ENCODE measurements around the gene PEX14.

The PEX14 gene

DNA sequence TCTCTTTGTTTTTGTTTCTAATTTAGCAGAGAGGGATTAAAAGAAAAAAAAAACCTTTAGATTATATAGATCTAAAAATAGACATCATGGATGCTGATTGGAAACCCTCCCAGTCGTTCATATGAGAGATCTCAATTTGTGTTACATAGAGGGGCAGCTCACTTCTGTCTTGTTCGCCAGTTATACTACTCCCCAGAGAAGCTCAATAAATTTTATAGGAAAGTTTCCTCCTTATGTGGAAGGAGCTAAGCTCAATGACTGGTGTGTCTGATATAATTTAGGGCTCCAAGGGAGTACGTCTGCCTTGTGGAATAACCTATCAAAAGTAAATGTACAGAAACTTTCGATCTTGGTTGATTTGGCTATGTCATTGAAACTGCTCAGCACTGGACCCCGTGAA is 117.6 kb downstream of the PEX14 start:
- DNase-seq (ENCODE audit: low spot score), result no peak

GRCh38 chr1:10593750-10594149 is 119.0 kb downstream of the PEX14 start:
- DNase-seq (ENCODE audit: low spot score), result no peak

DNA sequence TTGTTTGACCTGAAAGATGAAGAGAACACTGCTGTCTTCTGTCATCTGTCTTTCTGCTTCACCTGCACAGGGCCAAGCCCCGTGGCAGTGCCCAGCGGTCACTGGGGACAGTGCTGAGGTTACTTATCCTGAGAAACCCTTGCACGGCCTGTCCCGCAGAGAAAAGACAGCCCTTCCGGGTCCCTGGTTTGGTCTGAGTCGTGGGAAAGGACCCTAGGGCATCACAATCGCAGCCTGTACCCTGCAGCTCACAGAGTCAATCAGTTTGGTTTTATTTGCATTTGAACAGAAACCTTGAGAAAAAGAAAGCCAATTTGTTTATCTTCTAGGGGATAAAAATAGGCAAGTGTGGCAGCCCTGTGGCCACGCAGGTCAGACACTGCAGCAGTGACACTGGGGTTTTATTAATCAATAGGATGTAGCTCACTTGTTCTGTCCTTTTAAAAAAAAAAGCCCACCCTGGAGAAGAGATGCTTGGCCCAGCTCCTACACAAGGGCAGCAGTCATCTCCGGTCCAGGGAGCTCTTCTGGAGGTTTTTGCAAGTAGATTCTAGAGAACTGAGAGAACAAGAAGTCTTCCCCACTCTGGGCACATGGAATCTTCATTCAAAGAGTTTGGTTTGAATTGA is 120.0 kb downstream of the PEX14 start:
- DNase-seq (ENCODE audit: low spot score), result no peak

GRCh38 chr1:10596780-10597179 is 122.0 kb downstream of the PEX14 start:
- no peak for DNase-seq (ENCODE audit: low spot score)

GRCh38 chr1:10597492-10598388 is 123.0 kb downstream of the PEX14 start:
- DNase-seq (ENCODE audit: low spot score), result no peak

GRCh38 chr1:10598389-10598702 is 123.6 kb downstream of the PEX14 start:
- no peak for DNase-seq (ENCODE audit: low spot score)

- no peak for DNase-seq (ENCODE audit: low spot score)
Measured at GRCh38 chr1:10599194-10599861, 124.6 kb downstream of the PEX14 start.

- DNase-seq (ENCODE audit: low spot score), result no peak
Measured at GRCh38 chr1:10601342-10602070, 126.8 kb downstream of the PEX14 start.

- DNase-seq (ENCODE audit: low spot score), result no peak
Measured at GRCh38 chr1:10602936-10603335, 128.2 kb downstream of the PEX14 start.

GRCh38 chr1:10604966-10605365 is 130.2 kb downstream of the PEX14 start:
- no peak for DNase-seq (ENCODE audit: low spot score)

- no peak for DNase-seq (ENCODE audit: low spot score)
Measured at GRCh38 chr1:10606064-10606463, 131.3 kb downstream of the PEX14 start.

GRCh38 chr1:10607228-10607627 is 132.5 kb downstream of the PEX14 start:
- DNase-seq (ENCODE audit: low spot score), result no peak

DNA sequence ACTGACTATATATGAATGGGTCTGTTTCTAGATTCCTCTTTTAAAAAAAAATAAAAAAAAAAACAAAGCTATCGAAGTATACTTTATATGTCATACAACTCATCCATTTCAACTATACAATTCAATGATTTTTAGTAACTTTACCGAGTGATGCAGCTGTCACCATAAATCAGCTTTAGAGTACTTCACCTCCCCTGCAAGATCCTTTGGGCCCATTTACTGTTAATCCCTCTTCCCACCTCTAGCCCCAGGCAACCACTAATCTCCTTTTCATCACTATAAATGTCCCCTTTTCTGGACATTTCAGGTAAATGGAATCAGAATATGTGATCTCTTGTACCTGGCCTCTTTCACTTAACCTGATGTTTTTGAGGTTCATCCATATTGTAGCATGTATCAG is 133.9 kb downstream of the PEX14 start:
- no peak for DNase-seq (ENCODE audit: low spot score)

DNA sequence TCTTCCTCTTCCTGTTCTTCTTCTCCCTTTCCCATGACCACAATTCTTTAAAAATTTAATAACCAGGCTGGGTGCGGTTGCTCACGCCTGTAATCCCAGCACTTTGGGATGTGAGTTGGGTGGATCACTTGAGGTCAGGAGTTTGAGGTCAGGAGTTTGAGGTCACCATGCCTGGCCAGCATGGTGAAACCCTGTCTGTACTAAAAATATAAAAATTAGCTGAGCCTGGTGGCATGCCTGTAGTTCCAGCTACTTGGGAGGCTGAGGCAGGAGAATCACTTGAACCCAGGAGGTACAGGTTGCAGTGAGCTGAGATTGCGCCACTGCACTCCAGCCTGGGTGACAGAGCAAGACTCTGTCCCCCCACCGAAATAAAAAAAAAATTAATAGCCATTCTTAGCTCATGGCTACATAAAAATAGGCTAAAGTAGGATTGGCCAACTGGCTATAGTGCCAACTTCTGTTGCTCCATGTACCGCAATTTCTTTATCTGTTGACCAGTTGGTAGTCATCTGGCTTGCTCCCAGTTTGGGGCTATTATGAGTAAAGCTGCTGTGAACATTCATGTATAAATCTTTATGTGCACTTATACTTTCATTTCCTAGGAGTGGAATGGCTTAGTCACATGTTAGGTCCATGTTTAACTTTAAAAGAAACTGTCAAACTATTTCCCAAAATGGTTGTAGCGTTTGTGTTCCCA is 136.3 kb downstream of the PEX14 start:
- DNase-seq (ENCODE audit: low spot score), result no peak

DNA sequence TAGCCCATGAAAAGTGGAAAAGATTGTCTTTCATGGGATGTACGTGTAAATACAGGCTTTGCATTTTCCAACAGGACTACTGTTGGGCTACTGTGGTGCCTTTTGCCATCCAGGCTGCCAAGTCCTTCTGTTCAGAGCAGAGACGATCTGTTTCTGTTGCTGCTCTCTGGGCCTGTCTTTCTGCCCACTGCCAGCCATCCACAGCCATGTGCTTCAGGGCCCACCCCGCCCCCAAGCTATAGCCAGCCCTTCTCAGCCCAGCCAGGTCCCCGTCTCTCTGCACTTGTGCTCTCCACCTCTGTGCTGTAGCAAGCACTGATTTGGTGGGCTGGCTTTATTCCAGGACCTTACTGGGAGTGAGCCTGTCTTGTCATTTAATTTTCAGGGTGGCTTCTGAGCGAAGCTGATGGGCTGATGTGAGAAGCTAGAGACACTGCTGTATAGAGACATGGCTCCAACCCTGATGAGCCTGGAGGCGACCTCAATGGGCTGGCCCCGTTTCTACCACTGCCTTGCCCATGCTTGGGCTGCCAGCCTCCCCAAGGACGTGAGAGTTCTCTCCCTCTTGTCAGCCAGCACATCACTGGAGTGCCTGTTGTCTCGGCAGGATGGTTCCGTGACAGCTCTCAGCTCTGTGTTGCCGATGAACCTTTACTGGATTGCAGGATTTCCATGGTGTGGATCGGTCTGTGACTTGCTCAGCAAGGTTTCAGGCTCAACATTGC is 137.8 kb downstream of the PEX14 start:
- DNase-seq (ENCODE audit: low spot score), result no peak

DNA sequence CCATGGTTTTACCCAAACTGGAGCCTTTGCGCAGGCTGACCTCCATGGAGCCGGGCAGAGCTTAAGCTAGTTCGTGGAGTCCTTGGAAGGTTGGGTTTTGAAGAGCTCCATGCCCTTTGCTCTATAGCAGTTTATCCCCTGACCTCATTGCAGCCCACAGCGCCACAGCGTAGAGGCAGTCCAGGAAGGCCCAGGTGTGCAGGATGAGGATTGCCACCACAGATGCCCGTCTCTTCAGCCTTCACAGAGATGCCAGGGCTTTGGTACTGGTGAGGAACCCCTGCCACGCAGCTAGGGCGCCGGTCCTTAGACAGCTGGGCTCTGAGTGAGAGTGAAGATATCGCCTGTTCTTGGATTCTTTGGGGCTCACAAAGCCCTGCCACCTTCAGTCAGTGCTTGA is 138.6 kb downstream of the PEX14 start:
- DNase-seq (ENCODE audit: low spot score), result no peak

DNA sequence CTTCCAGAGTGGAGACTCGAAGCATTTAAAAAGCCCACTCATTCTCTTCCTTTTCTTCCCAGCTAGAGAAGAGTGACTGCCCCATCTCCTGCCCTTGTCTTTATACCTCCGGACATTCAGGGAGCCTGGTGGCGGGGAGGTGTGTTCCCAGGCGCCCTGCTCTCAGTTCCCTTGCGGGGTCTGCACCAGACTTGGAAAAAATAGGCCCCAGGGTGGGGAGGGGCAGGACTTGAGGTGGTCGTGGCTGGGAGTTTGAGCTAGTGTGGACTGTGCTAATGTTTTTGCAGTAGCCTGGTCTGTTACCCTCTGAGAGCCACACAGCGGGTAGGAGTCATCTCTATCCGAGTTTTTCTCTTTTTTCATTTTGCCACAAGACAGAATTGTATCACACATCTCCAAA is 139.1 kb downstream of the PEX14 start:
- no peak for DNase-seq (ENCODE audit: low spot score)

GRCh38 chr1:10614377-10615225 is 139.9 kb downstream of the PEX14 start:
- no peak for DNase-seq (ENCODE audit: low spot score)

DNA sequence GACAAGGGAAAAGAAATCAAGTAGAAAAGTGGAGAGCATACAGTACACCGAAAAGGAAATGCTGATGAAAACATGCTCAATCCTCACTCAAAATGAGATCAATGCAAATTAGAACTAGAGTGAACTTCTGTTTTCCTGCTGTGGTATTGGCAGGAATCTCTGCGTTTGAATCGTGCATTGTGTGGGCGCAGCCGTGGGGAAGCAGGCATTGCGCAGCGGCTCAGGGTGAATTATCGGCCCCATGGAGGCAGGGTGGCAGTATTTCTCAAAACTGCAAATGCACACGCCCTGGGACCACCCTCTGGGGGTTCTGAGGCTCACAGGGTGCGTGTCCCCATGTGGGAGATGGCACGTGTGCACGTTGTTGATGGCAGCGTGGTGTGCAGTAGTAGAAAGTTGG is 140.6 kb downstream of the PEX14 start:
- DNase-seq (ENCODE audit: low spot score), result no peak

DNA sequence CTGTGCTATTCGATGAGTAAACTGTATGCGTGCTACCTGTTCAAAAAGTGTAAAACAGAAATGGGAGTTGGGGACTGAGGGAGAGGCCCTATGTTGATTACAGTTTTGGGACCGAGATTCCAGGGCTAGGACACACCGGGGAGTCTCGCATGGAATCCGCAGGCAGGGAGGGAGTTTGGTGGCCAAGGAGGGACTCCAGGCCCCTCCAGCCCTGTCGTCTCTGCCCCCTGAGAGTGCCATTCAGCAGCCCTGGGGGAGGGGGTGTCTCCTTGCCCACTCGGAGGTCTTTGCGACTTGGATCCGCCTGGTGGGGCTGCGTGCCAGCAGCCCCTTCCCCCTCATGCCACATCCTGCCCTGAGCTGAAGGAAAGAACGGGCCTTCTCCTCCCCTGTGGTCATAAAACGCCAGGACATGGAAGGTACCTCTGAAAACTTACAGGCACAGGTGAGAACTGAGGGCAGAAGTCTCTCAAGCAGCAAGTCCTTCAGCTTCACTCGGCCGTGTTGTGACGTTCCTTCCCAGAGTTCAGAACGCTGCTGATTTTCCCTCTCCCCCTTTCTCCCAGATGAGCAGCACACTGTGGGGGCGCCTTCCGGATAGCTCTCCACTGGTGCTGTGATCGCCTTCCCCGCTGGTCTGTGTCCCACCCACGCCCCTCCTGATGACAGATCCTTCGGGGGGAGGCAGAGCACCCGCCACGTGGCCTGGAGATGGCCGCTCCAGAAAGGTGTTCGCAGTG is 141.4 kb downstream of the PEX14 start:
- DNase-seq (ENCODE audit: low spot score), result no peak

Data from CD4-positive, alpha-beta T cell treated with Interleukin-2 at 100 ng/mL for 4 hours (primary cell).